Ishikawa (cell line): ENCODE data around the gene C6orf89.

Experiments used
- CREB1 ChIP-seq: IDR thresholded peaks from 2 replicates; pipeline ENCODE4 v1.6.1; 2012; ENCODE audit warnings: low read depth
- EP300 ChIP-seq: IDR thresholded peaks from 2 replicates; pipeline ENCODE4 v1.6.1; 2012; ENCODE audit warnings: borderline replicate concordance
- RAD21 ChIP-seq: IDR thresholded peaks from 2 replicates; pipeline ENCODE4 v1.6.1; 2012; ENCODE audit warnings: low read depth
- TF ChIP-seq, protein P1 (sequence below): IDR thresholded peaks from 2 replicates; pipeline ENCODE4 v1.6.1; 2012; ENCODE audit warnings: low read depth, mild to moderate bottlenecking
- TF ChIP-seq, protein P2 (sequence below): IDR thresholded peaks from 2 replicates; pipeline ENCODE4 v1.6.1; 2012

GRCh38 chr6:36955671-36956445, 70.1 kb downstream of the C6orf89 start:
- TF ChIP-seq, protein P1, sequence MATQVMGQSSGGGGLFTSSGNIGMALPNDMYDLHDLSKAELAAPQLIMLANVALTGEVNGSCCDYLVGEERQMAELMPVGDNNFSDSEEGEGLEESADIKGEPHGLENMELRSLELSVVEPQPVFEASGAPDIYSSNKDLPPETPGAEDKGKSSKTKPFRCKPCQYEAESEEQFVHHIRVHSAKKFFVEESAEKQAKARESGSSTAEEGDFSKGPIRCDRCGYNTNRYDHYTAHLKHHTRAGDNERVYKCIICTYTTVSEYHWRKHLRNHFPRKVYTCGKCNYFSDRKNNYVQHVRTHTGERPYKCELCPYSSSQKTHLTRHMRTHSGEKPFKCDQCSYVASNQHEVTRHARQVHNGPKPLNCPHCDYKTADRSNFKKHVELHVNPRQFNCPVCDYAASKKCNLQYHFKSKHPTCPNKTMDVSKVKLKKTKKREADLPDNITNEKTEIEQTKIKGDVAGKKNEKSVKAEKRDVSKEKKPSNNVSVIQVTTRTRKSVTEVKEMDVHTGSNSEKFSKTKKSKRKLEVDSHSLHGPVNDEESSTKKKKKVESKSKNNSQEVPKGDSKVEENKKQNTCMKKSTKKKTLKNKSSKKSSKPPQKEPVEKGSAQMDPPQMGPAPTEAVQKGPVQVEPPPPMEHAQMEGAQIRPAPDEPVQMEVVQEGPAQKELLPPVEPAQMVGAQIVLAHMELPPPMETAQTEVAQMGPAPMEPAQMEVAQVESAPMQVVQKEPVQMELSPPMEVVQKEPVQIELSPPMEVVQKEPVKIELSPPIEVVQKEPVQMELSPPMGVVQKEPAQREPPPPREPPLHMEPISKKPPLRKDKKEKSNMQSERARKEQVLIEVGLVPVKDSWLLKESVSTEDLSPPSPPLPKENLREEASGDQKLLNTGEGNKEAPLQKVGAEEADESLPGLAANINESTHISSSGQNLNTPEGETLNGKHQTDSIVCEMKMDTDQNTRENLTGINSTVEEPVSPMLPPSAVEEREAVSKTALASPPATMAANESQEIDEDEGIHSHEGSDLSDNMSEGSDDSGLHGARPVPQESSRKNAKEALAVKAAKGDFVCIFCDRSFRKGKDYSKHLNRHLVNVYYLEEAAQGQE: no peak
- TF ChIP-seq, protein P2, sequence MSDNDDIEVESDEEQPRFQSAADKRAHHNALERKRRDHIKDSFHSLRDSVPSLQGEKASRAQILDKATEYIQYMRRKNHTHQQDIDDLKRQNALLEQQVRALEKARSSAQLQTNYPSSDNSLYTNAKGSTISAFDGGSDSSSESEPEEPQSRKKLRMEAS: no peak
- TF ChIP-seq RAD21: no peak
- TF ChIP-seq CREB1: no peak
- no peak for TF ChIP-seq EP300
